Measurements from ENCODE around the gene PDK3.

GRCh38 chrX:24547961-24548360, 82.9 kb downstream of the PDK3 start:
- TF ChIP-seq EZH2 (IDR thresholded peaks at IDR 0.05; ENCODE audit: borderline replicate concordance, low read length) (no peak), CTCF (conservative IDR thresholded peaks at IDR 0.05 in 1 of 2, IDR thresholded peaks at IDR 0.05 in 1 of 2; ENCODE audit: extremely low read depth in 1 of 2, insufficient read depth in 1 of 2, low read depth in 1 of 2, low read length in 2 of 2) (no peak)
